ENCODE measurements around the gene LIPT2. TPM values are rescaled to one million over a fixed set of nuclear protein-coding genes. Genes with fewer than 3 reads are reported as not detected.

The LIPT2 gene
- total RNA-seq, 1 donor from 2014 or later, result 1.6 TPM

DNA sequence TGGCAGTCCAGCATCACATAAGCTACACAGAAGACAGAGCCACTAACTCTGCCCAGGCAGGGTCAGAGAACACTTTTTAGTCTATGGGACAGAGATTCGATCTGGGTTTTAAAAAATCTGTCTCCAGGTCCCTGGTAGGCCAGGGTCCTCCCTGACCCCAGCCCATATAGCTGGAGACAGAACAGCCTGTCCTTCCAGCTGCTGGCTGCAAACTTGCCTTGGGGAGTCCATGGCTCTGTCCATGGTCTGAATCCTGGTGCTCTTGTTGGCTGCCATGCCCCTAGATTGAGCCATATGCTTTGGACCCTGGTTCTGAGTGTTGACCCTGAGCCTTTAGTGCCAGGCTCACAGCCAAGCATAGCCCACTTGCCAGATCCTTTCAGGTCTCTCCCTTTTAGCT lies 13.3 kb upstream of the LIPT2 start:
- no peak for DNase-seq (ENCODE audit: low spot score)
- intact Hi-C loops (cut with DNase I), result no loop called here
- ATAC-seq, result no peak

- no peak for ATAC-seq
- no peak for DNase-seq (ENCODE audit: low spot score)
- intact Hi-C loops (cut with DNase I), result no loop called here
These were observed 12.4 kb upstream of the LIPT2 start for GRCh38 chr11:74505911-74506310.

DNA sequence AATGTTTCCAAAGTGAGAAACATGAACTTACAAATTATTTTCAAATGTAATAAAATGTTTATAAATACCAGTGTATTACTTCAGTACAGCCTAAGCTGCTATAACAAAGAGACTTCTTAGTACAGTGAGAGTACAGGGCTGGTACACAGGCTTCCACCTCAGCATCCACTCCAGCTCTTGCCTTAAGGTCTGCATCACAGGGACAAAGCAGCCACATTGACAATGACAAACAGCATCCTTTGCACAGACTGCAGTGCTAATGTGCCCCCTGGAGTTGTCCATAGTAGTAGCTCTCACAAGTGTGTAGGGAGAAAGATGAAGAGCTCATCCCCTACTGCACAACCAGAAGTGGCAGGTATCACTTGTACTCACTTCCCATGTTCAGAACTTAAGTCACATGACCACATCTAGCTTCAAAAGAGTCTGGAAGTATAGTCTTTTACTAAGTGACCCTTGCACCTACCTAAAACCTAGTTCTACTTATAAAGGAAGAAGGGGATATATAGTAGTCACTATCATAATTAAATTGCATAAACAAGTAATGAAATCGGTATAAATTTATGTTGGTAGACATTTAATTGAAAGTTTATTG lies 10.7 kb upstream of the LIPT2 start:
- ATAC-seq (no peak), DNase-seq (ENCODE audit: low spot score) (no peak)
- intact Hi-C loops (cut with DNase I), result no loop called here

DNA sequence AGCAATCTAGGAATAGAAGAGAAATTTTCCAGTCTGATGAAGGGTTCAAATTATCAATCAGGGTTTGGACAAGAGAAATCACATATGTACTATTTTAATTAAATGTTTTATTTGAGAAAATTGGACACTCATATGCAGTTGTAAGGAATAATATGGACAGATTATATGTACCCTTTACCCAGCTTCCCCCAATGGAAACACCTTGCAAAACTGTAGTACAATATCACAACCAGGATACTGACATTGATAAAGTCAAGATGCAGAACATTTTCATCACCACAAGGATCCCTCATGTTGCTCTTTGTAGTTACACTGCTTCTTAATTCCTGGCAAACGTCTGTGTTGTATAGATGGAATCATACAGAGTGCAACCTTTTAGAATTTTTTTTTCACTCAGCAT lies 1.4 kb upstream of the LIPT2 start:
- intact Hi-C loops (cut with DNase I), result no loop called here
- DNase-seq (ENCODE audit: low spot score) (no peak), ATAC-seq (no peak)

DNA sequence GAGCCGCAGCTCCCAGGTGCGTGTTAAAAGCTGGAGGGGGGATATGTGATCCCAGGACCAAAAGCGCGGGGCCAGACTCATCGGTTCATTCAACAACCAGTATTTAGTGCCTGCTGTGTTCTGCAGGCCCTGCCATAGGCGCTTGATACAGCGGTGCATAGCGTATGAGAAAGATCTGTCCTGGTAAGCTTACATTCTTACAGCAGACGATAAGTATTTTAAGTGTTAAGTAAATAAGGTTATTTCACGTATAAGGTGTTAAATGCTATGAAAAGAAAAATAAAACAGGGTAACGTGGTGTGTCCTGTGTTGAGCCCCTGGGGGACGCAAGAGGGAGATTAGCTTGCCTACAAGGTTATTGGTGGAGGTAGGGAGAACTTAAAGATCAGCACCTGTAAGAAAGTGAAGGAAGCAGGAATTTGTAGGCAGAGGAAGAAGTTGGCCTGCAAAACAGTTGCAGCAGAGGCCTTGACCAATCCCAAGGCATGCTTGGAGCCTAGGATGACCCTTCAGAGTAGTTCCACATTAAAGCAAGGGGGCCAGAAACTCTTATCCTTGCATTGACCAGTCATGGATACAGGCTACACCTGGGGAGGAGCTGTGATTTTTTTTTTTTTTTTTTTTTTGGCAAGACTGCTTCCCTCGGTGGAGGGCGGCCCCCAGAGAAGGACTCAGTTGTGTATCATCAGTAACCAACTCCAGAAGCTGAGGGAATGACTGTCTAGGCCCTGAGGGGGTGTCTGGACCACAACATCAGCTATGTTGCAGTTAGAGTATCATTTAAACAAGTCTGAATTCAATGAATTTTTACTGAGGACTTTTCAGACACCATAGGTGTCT lies 487 bp upstream of the LIPT2 start:
- intact Hi-C loops (cut with DNase I), result no loop called here
- no peak for ATAC-seq

DNA sequence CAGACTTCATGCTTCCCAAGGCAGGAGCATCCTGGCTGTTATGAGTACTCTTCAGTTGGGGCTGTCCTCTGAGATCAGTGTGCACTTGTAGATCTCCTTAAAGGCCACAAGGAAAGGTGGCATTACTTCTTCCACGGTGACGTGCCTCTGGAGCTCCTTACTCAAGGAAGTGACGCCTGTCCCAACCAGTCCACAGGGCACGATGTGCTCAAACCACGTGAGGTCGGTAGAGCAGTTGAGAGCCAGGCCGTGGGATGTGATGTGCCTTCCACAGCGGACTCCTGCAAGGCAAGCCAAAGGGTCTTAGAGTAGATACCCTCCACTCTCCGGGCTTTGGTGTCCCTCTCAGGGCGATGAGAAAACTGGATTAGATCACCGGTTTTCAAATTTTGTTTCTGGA lies 1.4 kb downstream of the LIPT2 start:
- intact Hi-C loops (cut with DNase I), result no loop called here

More for the DNA sequence above, 487 bp upstream of the LIPT2 start:
- no peak for DNase-seq (ENCODE audit: low spot score)

GRCh38 chr11:74490941-74491340 lies 2.6 kb downstream of the LIPT2 start:
- no peak for DNase-seq (ENCODE audit: low spot score)
- no peak for ATAC-seq
- intact Hi-C loops (cut with DNase I), result no loop called here

More for the DNA sequence above, 1.4 kb downstream of the LIPT2 start:
- ATAC-seq, result no peak
- no peak for DNase-seq (ENCODE audit: low spot score)

GRCh38 chr11:74487875-74488274 lies 5.6 kb downstream of the LIPT2 start:
- intact Hi-C loops (cut with DNase I), result no loop called here
- ATAC-seq, result no peak
- DNase-seq (ENCODE audit: low spot score), result no peak

- ATAC-seq (no peak), DNase-seq (ENCODE audit: low spot score) (no peak)
- intact Hi-C loops (cut with DNase I), result no loop called here
These were observed 7.7 kb downstream of the LIPT2 start for GRCh38 chr11:74485868-74486267.

DNA sequence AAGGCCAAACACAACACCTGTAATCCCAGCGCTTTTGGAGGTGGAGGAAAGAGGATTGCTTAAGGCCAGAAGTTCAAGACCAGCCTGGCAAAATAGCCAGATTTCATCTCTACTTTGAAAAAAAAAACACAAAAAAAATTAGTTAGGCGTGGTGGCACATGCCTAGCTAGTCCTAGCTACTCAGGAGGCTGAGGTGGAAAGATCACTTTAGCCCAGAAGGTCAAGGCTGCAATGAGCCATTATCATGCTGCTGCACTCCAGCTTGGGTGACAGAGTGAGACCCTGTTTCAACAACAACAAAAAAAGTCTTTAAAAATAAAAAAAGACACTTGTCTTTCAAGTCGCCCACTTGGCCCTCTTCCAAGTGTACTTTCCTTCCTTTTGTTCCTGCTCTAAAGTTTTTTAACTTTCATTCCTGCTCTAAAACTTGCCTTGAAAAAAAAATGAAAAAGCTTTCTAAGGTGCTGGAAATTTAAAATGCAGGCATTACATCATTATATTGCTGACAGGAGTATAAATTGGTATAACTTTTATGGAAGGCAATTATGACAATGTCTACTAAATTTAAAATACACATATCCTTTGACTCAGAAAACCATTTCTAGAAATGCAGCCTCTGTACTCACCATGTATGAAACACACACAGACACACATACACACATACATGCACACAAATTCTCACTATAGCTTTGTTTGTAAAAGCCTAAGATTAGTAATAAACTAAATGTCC lies 12.7 kb downstream of the LIPT2 start:
- ATAC-seq (no peak), DNase-seq (ENCODE audit: low spot score) (no peak)
- intact Hi-C loops (cut with DNase I), result no loop called here

GRCh38 chr11:74479732-74480123 lies 13.8 kb downstream of the LIPT2 start:
- no peak for DNase-seq (ENCODE audit: low spot score)
- no peak for ATAC-seq
- intact Hi-C loops (cut with DNase I), result no loop called here

- DNase-seq (ENCODE audit: low spot score), result no peak
- intact Hi-C loops (cut with DNase I), result no loop called here
- no peak for ATAC-seq
These were observed 14.4 kb downstream of the LIPT2 start for GRCh38 chr11:74478877-74479731.

DNA sequence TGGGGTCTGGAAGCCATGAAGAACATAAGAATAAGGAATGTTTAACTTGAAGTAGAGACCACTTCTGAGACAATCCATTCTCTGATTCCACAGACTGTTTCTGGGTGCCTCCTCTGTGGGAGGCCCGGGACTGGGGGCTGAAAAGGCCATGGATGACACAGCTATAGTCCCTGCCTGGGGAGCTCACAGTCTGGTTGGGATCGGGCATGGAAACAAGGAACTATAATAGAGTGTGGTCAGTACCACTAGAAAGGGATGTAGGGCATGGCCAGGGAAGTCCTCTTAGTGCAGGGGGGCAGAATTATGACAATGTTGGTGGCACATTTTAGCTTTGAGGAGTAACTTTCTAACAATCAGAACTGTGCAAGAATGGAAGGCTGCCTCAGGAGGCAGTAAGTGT lies 17.0 kb downstream of the LIPT2 start:
- intact Hi-C loops (cut with DNase I), result no loop called here

GRCh38 chr11:74474316-74474715 lies 19.2 kb downstream of the LIPT2 start:
- DNase-seq (ENCODE audit: low spot score) (no peak), ATAC-seq (no peak)
- intact Hi-C loops (cut with DNase I), result no loop called here

More for the DNA sequence above, 17.0 kb downstream of the LIPT2 start:
- ATAC-seq, result no peak
- DNase-seq (ENCODE audit: low spot score), result no peak

- ATAC-seq (peak; percentile 44), DNase-seq (ENCODE audit: low spot score) (no peak)
These were observed 19.9 kb downstream of the LIPT2 start for GRCh38 chr11:74473382-74474173.

DNA sequence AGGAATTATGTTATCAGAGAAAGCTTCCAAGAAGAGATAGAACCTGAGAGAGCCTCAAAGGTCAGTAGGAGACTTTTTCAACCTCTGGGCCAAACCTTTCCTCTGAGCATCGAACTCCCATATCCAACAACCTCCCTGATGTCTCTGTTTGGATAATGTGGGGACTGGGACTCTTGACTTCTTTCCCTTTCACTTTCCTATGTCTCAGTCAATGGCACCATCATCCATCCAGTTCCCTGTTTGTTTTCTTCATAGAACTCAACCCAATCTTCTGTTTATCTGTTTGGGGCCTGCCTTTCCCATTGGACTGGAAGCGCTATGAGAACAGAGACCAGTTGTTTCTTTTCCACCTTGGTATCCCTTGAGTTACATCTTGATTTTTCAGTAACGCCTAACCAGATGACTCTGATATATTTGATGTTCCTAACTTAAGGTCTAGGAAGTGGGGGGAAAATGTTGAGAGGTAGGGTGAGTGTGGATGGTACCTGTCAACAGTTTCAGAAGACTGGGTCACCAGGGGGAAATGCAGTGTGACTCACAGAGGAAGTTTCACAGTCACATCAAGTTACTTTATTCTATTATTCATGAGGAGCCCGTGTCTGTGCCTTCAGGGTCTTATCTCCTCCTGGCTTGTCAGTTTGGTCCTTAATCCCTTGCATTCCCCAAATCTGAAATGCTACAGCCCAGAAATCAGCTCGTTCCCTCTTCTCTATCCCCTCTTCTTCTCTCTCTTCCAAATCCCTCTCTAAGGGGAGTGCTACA lies 21.7 kb downstream of the LIPT2 start:
- DNase-seq (ENCODE audit: low spot score), result no peak
- ATAC-seq, result no peak
- intact Hi-C loops (cut with DNase I), result no loop called here

More at GRCh38 chr11:74473382-74474173, 19.9 kb downstream of the LIPT2 start:
- intact Hi-C loops (cut with DNase I), result no loop called here

- ATAC-seq, result no peak
These were observed 22.5 kb downstream of the LIPT2 start for GRCh38 chr11:74471037-74471436.

GRCh38 chr11:74470526-74470925 lies 23.0 kb downstream of the LIPT2 start:
- intact Hi-C loops (cut with DNase I), result no loop called here
- ATAC-seq (no peak), DNase-seq (ENCODE audit: low spot score) (no peak)

More at GRCh38 chr11:74471037-74471436, 22.5 kb downstream of the LIPT2 start:
- intact Hi-C loops (cut with DNase I), result no loop called here
- DNase-seq (ENCODE audit: low spot score), result no peak
